Stimulated activated CD4-positive, alpha-beta T cell treated with anti-CD3 and anti-CD28 coated beads, Interleukin-4, amount 100 ng/mL, for 4 hours (primary cell): Measurements from ENCODE around the gene STARD10.

Experiments
- DNase-seq, 2 experiments: peaks; one replicate each; pipeline ENCODE4 v3.0.0-alpha.2; 2020

Gene STARD10

GRCh38 chr11:72760539-72761405, 33.1 kb downstream of the STARD10 start:
- no peak for DNase-seq

- no peak for DNase-seq
Observed at GRCh38 chr11:72759468-72759985, 34.3 kb downstream of the STARD10 start.

- DNase-seq: no peak
Observed at GRCh38 chr11:72758690-72759389, 35.0 kb downstream of the STARD10 start.

GRCh38 chr11:72758304-72758689, 35.5 kb downstream of the STARD10 start:
- DNase-seq: no peak

- DNase-seq: no peak
Observed at GRCh38 chr11:72755713-72756285, 38.0 kb downstream of the STARD10 start.

- no peak for DNase-seq
Observed at GRCh38 chr11:72754544-72755155, 39.2 kb downstream of the STARD10 start.

- DNase-seq: no peak
Observed at GRCh38 chr11:72754149-72754543, 39.7 kb downstream of the STARD10 start.

GRCh38 chr11:72753341-72754148, 40.3 kb downstream of the STARD10 start:
- DNase-seq: no peak

GRCh38 chr11:72752088-72752914, 41.5 kb downstream of the STARD10 start, which contains the start of gene ARAP1:
TSS of gene ARAP1 (minus strand) at chr11:72752408. CDS start at chr11:72727128, 25,280 bp downstream.
- DNase-seq: peak; percentile 72 to 76

GRCh38 chr11:72751116-72752087, 42.4 kb downstream of the STARD10 start:
- DNase-seq: no peak

- no peak for DNase-seq
Observed at GRCh38 chr11:72750556-72751115, 43.2 kb downstream of the STARD10 start.

- no peak for DNase-seq
Observed at GRCh38 chr11:72750086-72750485, 43.8 kb downstream of the STARD10 start.

GRCh38 chr11:72747289-72747855, 46.5 kb downstream of the STARD10 start:
- no peak for DNase-seq

- no peak for DNase-seq
Observed at GRCh38 chr11:72746821-72747220, 47.0 kb downstream of the STARD10 start.

GRCh38 chr11:72745925-72746550, 47.8 kb downstream of the STARD10 start:
- DNase-seq: no peak

GRCh38 chr11:72745511-72745910, 48.3 kb downstream of the STARD10 start:
- no peak for DNase-seq

GRCh38 chr11:72744474-72744873, 49.4 kb downstream of the STARD10 start:
- DNase-seq: no peak

GRCh38 chr11:72743321-72744221, 50.3 kb downstream of the STARD10 start:
- DNase-seq: no peak
